ENCODE measurements around the gene VSX1.

DNA sequence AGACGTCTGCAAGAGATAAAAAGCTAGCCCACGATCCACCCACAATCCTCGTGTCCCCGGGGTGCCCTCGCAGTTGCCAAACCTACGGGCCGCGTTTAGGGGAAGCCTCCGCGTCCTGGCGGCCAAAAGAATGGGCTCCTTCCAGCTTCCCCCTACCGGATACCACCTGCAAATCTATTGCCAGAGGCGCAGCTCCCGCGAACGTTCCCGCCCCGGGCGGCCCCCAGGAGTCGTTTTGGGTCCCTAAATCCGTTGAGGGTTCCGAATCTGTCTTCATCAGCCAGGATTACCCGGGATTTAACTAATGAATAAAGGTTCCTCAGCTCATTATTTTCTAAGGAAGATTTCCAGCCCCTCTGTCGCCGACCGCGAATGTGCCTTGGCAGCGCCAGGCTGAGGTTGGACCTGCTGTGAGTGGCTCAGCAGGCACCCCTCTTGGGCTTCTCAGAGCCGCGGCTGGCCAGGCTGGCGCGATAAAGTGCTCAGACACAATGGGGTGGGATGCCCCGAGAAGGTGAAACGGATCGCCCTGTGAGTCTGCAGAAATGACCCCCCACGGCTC lies 2.8 kb upstream of the VSX1 start:
- TF ChIP-seq, protein P1, sequence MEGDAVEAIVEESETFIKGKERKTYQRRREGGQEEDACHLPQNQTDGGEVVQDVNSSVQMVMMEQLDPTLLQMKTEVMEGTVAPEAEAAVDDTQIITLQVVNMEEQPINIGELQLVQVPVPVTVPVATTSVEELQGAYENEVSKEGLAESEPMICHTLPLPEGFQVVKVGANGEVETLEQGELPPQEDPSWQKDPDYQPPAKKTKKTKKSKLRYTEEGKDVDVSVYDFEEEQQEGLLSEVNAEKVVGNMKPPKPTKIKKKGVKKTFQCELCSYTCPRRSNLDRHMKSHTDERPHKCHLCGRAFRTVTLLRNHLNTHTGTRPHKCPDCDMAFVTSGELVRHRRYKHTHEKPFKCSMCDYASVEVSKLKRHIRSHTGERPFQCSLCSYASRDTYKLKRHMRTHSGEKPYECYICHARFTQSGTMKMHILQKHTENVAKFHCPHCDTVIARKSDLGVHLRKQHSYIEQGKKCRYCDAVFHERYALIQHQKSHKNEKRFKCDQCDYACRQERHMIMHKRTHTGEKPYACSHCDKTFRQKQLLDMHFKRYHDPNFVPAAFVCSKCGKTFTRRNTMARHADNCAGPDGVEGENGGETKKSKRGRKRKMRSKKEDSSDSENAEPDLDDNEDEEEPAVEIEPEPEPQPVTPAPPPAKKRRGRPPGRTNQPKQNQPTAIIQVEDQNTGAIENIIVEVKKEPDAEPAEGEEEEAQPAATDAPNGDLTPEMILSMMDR (IDR thresholded peaks at IDR 0.05; ENCODE audit: low read depth, low read length, missing input control), result no peak
- TF ChIP-seq, protein P2, sequence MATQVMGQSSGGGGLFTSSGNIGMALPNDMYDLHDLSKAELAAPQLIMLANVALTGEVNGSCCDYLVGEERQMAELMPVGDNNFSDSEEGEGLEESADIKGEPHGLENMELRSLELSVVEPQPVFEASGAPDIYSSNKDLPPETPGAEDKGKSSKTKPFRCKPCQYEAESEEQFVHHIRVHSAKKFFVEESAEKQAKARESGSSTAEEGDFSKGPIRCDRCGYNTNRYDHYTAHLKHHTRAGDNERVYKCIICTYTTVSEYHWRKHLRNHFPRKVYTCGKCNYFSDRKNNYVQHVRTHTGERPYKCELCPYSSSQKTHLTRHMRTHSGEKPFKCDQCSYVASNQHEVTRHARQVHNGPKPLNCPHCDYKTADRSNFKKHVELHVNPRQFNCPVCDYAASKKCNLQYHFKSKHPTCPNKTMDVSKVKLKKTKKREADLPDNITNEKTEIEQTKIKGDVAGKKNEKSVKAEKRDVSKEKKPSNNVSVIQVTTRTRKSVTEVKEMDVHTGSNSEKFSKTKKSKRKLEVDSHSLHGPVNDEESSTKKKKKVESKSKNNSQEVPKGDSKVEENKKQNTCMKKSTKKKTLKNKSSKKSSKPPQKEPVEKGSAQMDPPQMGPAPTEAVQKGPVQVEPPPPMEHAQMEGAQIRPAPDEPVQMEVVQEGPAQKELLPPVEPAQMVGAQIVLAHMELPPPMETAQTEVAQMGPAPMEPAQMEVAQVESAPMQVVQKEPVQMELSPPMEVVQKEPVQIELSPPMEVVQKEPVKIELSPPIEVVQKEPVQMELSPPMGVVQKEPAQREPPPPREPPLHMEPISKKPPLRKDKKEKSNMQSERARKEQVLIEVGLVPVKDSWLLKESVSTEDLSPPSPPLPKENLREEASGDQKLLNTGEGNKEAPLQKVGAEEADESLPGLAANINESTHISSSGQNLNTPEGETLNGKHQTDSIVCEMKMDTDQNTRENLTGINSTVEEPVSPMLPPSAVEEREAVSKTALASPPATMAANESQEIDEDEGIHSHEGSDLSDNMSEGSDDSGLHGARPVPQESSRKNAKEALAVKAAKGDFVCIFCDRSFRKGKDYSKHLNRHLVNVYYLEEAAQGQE (IDR thresholded peaks at IDR 0.05), result no peak
- TF ChIP-seq TAF1 (conservative IDR thresholded peaks at IDR 0.05), result no peak
- no peak for TF ChIP-seq RXRA (IDR thresholded peaks at IDR 0.05)
